NCI-H510A (cell line): ENCODE measurements around the gene NBEA.

ENCODE experiments used
- DNase-seq: peaks from one replicate; lab custom pipeline; 2025; lab: John Stamatoyannopoulos, UW

Gene NBEA

DNA sequence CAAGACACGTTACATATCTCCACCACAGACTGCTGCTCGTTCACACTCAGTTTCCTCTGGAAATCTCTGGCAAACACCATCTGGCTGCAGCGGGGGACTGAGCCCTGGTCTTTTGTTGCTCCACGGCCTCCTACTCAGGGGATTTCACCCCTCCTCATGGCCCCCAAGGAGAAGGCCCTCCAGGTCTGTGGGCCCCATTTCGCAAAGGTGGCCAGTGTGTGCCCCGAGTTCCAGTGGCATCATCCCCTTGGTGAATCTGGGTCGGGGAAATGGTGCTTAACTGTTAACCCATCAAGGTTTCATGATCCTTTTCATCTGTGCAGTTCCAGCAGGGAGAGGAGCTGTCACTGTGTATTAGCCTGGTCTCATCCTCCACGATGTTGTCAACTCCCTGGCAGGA lies 769.8 kb downstream of the NBEA start:
- DNase-seq, result no peak

DNA sequence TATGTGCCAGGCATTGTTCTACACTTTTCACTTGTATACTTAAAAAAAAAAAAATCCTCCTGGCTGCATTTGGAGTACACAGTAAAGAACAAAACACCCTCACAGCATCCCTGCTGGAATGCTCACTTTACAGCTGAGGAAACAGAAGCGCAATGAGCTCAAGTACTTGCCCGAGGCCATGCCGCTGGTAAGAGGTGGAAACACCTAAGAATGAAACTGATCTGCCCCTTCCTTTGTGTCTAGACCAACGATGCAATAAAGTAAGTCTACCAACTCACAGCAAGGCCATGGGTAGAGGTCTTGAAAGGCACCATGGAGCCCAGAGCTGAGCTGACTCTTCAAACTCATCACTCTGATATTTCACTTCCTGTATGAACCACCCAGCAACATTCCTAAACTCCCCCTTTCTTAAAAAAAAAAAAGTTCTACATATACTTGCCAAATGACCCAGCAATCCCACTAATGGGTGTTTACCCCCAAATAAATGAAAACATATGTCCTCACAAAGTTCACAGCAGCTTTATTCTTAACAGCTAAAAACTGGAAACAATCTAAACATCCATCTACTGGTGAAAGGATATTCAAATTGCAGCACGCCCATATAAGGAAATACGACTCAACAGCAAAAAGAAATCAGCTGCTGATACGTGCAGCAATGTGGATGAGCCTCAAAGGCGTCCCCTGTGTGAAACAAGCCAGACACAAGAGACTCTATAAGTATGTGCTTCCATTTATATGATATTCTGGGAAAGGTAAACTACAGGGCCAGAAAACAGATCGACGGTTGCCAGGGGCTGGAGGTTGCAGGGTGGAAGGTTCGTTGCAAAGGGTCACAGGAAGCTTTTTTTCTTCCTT lies 771.1 kb downstream of the NBEA start:
- DNase-seq, result no peak

DNA sequence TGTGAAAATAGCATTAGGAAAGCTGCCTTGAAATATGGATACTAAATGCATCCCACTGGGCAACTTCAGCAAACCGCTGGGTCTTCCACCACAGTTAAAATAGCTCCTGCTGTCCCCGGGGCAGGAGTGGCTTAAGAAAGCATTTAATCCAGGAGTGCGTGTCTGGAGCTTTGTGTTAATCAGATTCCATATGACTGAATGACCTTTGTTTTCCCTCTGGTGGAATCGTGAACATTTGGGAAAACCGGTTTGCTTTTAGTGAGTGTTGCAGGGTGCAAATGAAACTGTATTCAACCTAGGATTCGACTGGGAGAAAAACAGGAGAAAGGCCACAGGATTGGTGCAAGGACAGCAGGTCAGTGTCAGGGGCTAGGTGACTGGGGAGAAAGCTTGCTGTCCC lies 772.1 kb downstream of the NBEA start:
- no peak for DNase-seq

DNA sequence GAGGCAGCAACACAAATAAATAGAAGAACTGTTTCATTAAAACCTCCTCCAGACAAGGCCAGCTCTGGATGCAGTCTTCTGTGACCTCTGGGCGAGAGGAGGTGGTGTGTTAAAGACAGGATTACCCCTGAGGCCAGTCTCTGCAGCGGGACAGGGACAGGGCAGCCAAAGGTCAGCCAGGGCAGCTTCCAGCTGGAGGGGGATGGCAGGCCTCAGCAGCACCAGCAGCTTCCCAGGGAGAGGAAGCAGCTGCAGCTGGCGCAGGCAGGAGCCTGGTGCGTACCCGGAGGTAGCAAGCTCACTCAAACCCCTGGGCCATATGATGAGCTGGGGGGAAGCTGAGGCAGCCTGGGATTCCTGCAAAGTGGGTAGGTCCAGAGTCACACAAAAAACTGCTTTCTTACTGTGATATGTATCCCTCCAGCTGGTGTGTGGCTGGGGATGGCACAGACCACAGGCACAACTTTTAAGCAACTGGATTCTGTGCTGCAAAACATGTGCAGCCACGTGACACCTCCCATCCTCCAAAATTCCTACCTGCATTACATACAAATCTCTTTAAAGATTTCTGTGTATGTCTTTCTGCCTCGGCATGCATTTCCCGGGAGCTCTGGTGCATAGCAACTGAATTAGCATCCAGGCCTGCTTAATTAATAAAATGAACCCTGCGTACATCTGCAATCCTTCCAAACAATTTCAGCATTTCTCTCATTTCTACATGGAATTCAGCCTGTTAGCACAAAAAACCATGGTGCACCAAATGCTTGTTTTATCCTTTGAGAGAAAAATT lies 772.7 kb downstream of the NBEA start:
- no peak for DNase-seq

DNA sequence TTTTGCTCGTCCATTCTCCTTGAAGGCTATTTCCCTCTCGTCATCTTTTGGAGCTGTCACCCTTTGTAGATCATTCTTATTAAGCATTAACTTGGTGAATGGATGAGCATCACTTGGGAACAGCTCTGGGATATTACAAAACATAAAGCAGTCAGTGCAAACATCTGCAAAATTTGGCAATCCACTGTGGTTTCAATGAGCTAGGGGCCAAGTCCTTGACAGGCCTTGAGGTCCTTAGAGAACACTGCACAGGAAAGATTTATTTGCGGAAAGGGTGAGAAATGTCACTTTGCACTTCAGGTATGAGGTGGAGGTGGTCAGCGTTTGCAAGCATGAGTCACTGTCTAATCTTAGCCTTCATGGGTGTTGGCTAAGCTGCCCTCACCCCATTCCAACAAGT lies 774.1 kb downstream of the NBEA start:
- no peak for DNase-seq

DNA sequence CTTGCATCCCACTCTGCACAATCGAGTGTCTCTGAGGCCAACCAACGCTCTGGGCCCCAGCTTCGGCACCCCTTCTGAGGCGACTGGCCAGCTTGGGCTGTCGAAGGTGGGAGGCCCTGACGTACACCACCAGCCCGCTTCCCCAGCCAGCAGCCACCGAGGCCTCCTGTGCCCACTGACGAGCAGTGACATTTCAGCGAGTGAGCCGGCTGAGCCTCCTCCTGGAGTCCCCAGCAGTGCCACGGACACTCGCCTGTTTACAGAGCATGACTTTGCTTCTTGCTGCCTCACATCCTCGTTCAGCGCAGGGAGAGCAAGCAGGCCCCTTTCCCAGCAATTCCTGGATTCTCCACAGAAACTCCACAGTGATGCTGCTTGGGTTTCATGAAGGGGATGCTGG lies 774.7 kb downstream of the NBEA start:
- DNase-seq, result no peak

DNA sequence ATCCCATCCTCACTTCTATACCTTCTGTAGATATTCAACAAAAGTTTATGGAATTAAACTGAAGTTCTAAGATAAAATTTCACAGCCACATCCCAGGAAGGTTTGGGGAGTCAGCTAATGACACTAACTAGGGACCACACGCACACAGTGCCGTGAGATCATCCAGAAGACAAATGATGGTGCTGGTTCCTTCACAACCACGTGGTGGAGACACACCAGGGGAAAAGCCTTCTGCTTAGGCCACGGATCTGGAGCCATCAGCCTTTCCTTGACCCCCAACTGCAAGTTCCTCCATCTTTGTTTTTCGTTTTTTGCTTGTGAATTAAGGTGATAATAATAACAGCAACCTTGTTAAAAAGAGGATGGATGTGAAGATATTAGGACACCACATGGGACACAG lies 776.0 kb downstream of the NBEA start:
- DNase-seq, result no peak

DNA sequence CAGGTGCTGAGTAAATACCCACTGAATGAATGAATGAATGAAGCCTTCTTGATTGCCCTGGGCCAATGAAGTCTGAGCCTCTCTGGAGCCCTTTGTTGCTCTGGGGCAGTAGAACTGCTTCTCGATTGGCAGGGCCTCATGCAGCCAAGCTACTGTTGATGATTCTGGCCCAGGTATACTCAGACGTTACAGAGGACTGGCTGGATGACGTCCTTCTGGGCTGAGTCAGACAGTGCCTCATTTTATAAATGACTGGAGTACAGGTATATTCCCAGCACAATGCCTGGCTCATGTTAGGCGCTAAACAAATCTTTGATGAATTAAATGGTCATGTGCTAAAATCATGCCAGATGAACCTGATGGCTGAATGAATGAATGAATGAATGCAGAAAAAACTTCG lies 778.2 kb downstream of the NBEA start:
- no peak for DNase-seq

DNA sequence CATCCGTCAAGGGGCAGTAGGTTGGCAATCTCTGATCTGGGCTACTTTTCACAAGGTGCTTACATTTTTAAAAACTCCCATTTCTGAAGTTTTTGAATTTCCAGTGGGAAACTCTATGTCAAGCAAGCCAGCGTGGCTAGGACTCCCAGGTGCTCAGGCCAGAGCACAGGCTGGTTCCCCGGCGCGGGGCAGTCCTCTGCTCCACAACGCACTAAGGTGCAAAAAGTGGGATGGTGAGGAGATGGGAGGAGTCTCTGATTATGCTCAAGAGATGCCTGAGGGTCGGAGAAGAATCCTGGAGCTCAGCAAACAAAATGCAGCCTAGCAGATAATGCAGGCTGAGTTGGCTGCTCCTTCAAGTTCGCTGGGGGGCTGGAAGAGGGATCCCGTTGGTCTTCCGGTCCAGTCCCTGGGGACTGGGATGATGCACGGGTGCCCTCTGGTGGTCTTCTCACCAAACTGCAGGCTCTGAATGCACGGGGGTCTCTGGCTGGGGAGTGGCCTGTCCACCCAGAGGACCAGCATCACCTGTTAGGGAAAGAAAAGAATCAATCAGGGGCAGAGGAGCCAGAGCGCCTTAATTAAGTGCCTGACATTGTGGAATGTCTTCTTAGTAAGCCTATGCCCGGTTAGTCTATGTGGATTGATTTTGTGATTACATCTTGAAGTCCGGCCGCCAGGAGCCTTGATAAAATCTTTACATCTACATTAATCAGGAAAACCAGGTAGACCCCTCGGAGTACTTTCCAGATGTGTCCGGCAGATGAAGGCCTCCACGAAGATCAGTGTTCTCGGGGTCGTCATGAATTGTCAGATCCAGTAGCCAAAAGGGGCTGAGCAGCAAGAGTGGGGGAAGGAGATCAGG lies 778.9 kb downstream of the NBEA start:
- no peak for DNase-seq
